Activated CD4-positive, alpha-beta T cell treated with anti-CD3 and anti-CD28 coated beads, Interleukin-2, amount 50 U/mL, for 48 hours (primary cell): ENCODE data around the gene GORAB.
A peak's percentile ranks its signal among the peaks of the same experiment; 100 is the strongest.

Experiments
- DNase-seq, 2 experiments: peaks; one replicate each; pipeline ENCODE4 v3.0.0-alpha.2; 2020

GORAB gene

DNA sequence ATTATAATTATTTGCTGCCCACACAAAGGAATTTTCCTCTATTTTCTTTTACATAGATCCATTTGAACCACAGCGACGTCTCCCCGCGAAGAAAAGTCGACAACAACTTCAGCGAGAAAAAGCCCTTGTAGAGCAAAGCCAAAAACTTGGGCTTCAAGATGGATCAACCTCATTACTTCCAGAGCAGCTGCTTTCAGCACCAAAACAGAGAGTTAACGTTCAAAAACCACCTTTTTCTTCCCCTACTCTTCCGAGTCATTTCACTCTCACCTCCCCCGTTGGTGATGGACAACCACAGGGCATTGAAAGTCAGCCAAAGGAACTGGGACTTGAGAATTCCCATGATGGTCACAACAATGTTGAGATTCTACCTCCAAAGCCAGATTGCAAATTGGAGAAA is 7.2 kb downstream of the GORAB start:
- DNase-seq: no peak

DNA sequence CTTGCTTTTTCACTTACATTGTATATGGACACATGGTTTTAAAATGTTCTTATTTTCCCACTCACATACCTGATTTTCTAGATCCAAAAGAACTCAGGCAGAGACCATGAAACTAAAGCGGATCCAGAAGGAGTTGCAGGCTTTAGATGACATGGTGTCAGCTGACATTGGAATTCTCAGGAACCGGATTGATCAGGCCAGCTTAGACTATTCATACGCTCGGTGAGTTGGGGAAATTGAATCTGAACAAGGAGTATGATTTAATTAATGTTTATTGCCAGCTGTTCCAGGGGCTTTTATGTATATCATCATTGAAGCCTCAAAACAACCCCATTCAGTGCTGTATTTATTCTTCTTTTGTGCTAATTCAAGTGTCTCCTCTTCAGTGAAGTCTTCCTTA is 12.7 kb downstream of the GORAB start:
- DNase-seq: no peak

DNA sequence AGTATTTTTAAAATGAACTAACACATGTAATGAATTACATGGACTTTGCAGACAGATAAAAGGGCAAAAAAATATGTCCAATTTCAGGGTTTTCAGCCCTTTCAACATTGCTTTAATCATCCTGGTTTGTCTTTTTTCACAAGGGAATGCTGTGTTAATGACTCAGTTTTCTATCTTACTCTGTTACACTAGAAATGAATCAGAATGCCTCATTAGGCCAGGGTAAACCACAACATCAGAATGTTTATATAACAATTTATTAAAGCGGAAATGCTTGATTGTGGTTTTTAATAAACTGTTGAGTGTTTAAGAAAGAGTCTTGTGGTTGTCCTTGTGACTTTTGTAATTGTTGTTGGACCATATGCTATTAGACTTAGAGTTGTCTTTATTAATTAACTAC is 13.5 kb downstream of the GORAB start:
- no peak for DNase-seq

DNA sequence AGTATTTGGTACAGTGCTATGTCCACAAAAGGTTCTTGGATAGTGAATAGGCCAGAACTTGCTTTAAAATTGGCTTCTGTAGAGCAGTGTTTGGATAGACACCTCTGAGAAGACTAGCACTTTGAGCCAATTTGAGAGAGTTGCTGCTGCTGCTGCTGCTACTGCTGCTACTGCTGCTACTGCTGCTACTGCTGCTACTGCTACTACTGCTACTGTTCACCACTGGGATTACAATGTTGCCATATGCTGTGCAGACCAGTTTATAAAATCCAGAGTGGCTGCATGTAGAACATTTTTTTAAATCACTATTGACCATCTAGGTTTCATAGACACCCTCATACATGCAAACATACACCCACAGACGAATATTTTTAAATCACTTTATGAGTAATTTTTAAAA is 15.3 kb downstream of the GORAB start:
- no peak for DNase-seq

DNA sequence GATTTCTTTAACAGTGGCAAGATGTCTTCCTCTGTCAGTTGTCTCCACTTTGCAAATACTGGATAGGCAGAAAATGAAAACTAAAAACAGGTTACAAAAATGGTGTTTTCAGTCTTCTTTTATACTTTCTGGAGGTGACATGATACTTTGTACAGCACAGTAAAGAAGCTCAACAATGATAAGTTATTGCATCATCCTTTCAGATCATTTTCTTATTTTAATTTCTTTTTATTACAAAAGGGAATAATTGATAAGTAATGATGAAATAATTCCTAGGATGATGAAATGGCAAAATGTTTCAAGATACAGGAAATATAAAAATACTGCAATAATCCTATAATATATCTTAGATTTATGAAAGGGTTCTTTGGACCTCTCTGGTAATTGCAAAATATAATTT is 16.5 kb downstream of the GORAB start:
- DNase-seq: no peak

DNA sequence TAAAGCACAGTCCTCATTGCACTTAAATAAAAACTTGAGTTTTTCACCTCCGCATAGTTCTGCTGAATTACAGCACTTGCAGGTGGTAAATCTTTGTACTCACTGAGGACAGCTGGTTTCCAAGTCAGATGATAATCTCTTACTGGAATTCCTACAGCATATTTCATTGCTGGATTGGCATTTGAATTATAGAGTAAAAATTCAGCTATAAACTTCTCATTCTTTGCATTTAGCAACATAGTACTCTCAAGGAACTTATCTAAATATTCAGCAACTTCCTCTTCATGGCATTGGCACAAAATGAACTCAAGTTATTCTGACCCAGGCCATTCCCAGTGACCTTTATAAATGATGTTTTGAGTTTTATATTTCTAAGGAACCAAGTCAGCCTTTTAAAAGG is 23.4 kb downstream of the GORAB start:
- DNase-seq: no peak

DNA sequence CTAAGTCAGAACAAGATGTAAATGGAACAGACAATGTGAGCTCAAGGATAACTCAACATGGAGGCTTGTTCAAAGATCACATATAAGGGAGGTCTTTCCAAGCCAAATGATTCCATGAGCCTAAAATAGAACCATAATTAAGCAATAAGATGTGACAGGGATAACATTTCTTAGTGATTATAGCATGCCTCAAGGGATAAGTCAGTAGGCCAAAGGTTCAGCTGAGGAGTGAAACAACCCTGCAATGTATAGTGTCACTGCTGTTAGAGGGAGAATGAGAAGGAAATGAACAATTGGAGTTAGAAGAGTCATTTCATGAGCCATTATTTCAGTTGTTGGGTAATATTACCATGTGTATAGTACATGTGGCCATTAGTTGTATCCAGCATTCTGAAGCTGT is 25.0 kb downstream of the GORAB start:
- no peak for DNase-seq

DNA sequence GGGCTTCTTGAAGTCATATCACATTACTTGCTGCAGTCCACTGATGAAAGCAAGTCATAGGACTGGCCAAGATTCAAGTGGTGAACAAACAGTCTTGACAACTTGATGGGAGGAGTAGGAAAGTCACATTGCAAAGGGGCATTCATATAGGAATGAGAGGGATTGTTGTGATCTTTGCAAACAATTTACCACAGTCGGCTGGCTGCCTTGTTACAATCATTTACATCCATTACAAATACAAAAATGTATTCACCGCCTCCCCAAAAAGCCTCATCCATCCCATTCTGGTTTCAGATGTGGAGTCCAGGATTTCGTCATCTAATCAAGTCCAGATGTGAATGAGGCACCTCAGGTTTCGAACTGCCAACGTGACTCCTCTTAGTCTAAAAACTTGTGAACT is 26.8 kb downstream of the GORAB start:
- no peak for DNase-seq

DNA sequence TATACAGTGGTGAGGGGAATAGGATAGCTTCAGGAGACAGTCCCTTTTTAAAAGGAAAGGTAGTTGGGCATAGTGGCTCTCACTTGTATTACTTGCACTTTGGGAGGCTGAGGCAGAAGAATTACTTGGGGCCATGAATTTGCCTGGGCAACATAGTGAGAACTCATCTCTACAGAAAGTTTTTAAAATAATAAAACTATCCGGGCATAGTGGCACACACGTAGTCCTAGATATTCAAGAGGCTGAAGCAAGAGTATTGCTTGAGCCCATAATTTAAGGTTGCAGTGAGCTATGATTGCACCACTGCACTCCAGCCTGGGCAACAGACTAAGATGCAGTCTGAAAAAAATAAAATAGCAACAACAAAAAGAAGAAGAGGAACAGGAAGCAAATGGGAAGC is 27.2 kb downstream of the GORAB start:
- no peak for DNase-seq

DNA sequence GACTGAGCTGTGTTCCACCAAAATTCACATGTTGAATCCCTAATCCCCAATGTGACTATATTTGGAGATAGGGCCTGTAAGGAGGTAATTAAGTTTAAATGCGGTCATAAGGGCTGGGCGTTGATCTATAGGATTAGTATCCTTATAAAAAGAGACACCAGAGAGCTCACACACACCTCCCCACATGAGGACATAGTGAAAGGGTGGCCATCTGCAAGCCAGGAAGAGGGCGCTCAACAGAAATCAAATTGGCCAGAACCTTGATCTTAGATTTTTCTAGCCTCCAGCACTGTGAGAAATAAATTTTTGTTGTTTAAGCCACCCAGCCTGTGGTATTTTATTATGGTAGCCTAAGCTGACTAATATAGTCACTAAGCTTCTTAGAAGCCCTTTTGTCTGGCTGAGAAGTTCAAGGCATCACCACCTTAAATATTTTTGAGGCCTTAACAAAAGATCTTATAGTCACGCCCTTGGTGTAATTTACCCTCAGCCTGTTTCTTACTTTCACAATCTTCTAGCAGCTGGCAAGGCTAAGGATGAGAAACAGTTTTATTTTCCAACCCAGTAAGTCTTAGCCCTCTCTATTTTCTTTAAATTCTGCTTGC is 28.8 kb downstream of the GORAB start:
- DNase-seq: no peak

DNA sequence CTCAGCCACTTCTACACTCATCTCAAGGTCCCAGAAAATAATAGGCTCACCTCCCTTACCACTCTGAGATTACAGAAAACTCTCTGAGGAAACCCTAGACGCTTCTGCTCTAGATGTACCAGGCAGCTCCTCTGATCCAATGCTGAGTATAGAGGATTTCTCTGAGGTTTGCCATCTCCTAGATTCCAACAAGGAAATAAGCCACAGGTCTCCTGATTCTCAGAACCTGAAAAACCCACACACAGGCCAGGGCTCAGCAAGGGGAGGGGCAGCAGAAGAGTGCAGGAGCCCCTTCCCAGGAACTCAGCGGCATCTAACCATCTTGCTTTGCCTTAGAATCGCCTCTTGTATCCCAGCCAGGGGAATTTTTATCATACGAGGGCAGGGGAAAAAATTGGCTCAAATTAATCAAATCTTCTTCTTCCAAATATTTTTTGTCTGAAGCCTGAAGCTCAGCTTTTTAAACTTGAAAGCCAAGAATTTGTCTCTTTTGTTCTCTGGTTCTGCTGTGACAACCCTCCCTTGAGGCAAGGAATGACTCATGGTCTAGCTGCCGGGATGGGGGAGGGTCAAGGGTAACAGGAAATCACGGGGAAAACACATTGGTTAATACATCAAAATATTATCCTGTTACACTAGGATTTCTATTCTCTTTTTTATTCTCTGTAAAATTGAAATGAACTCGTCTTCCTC is 30.8 kb downstream of the GORAB start:
- DNase-seq: peak; percentile 6 to 24

DNA sequence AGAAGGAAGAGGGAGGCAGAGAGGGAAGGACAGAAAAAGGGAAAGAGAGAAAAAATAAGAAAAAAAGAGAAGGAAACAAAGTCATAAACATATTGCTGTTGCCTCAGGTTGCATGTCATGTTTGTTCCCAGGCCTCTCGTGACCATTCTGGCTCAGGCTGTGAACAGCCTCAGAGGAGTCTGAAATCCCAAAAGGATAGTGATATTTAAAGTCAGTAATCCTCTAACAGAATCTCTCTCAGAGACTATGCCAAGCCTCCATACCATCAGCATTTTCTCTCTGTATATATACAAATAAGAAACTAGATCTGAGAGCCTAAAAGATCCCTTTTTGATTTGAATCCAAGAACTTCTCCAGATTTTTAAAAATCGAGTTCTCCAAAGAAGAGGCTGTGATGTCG is 35.2 kb downstream of the GORAB start:
- no peak for DNase-seq

DNA sequence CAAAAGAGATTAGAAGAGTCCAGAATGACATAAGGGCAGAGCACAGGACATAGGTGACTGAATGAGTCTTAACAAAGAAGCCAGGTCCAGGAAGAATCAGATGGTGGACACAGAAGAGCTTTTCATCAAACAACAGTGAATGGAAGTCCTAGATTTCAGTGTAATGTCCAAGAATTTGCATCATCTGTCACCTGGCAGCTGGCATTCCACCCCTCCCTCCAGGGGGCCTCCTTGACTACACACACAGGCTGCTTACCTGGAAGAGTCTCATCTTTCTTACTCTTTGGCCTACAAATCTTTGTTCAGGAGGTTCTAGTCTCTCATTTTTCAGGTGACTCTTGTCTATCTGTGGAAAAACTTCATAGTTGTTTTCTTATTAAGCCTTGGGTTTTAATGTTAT is 36.2 kb downstream of the GORAB start:
- no peak for DNase-seq

DNA sequence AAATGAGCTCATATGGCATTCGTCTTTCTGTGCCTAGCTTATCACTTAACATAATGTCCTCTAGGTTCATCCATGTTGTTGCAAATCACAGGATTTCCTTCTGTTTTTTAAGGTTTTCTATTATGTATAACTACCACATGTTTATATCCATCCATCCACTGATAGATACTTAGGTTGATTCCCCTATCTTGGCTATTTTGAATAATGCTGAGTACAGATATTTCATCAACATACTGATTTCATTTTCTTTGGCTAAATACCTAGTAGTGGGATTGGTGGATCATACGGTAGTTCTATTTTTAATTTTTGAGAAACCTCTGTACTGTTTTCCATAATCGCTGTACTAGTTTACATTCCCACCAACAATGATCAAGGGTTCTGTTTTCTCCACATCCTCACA is 45.0 kb downstream of the GORAB start:
- DNase-seq: no peak

DNA sequence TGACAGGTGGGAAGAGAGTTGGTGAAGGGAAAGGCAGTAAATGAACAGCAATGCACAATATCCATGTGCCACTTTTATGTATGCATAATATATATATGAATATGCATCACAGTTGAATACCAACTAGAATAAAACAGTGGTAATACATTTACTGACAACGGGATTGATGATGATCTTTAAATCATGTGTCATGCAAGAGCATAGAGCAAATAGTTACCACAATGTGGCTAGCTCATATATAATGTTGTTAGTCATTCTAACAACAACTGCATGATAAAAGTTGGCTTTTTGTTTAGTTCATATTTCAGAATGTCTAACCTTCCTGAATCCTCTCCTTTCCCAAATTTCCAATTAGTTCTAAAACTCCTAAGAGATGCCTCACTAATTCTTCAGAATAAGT is 46.4 kb downstream of the GORAB start:
- DNase-seq: no peak

DNA sequence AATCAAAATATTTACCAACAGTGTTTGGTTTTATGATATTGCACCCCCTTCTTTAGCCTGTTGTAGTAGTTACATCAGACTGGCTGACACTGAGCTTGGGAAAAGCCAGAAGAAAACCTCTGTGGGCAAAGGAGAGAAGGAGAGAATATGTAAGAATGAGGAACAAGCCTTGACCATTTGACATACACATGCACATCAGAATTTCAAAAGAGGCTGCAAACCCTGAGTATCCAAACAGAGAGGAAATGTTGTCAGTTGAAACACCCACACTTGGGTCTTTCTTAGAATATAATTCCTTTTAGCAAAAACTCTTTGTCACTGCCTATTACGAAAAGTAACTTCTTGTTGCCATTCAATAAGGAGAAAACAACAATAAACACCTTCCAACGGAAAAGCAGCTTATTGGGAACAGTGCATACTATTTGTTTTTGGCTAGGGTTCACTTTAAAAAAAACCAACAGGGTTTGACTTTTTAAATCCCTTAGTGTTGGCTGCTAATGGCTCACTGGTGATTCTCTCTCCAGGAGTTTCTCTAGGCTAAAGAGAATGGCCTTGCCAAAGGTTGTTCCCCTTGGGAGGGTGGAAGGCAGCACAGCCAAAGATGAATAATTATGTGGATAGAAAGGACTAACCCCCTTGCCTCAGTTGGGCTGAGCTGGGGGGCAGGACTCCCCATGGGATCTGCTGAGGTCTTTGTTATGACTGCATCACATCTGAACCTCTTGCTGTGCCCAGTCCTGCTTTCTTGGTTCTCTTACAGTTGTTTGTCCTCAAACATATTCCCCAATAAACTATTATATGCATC is 48.9 kb downstream of the GORAB start:
- no peak for DNase-seq

DNA sequence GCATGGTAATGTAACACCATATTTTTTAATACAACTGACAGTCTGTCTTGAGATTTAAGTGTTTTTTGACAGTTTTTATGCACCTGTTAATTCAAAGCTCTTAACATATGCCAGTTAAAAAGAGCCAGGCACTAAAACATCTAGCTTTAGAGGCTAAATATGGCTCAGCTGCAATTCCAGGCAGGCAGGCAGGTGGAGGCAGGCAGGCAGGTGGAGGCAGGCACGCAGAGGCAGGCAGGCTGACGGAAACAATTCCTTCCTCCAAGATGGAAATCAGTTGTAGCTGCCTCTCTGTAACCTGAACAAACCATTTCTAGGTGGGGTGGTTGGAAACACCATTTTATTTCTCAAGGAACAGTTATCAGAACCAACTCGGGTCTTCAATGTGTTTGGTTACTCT is 51.2 kb downstream of the GORAB start:
- no peak for DNase-seq

DNA sequence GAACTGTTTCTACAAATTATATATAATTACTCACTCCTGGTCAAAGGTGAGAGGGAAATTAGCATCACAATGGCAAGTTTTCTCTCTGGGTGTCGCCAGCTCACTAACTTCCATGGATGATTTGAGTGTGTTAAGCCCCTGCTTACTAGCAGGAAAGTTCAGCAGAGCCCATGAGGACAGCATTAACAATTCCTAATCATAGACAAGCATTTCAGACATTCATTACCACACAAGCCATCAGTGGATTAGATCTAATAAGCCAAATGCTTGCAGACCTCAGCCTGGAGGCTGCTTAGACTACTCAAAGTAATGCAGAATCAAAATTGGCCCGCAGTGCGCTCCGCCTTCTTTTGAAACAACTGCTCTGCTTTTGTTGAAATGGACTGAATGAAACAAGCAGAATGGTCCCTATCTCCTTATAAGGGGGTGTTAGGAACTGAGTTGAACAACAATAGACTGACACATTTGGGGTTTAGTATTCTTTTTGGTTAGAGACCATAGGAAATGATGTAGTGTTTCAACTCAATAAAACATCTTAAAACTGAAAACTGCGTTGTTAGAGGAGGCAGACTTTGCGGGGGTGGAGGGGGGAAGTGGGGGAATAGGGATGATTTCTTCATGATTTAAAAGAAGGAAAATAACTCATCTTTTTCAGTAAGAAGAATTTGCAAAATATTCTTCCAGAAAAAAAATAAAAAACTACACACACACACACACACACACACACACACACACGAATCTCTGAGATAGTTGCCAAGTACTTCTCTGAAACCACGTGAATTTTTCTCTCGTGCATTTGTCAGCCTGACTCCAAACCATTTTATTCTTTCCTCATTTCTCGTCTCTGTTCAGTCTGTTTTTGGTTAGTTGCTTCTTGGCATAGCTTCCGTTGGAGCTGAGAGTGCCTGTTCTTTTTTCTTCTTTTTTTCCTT is 54.6 kb downstream of the GORAB start:
- DNase-seq: no peak

DNA sequence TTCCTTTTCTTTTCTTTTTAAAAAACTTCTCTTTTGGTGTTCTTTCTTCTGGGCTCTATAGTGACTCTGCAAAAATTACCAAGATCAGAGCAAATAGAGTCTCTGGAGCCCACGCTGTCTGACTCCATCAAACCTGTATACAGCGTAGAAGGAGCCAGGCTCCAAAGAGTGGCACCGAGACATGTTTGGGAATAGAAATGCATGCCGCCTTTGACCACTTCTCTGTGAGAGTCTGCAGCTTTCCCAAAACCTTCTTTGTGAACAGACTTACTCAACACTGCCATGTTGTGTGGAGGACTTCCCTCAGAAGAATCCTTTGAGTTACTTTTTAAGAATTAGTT is 55.3 kb downstream of the GORAB start:
- no peak for DNase-seq

DNA sequence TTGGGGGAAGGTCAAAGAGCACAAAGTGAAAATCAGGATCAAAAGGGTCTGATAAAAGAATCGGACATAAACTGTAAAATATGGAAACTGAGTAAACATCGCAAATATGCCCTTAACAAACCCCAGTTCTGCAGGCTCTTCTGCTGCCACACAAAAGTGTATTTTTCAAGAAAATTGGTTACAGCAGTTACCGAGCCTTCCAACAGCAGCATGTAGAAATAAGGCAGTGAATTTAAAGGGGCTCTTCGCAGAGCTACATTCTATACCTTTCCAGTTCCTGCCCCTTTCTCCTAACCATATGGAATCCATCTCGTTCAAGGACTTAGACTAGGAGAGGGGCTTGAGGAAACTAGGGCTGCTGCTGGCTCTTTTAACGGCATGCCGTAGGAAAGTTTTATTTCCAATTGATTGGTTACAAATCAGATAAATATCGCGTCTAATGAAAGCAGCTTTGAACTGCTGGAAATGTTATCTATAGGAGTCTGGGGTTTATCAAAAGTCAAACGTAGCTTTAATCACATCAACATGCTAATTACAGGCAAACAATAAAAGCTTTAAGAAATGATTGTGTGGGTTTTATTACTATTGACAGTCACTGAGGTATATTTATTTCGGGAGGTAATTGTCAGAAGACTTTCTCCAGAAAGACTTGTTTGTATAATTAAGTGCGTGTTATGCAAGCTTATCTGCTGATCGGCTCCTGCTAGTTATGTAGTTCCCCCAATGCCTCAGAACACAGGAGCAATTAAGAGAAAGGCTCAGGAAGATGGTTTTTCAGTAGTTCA is 59.1 kb downstream of the GORAB start:
- DNase-seq: no peak

DNA sequence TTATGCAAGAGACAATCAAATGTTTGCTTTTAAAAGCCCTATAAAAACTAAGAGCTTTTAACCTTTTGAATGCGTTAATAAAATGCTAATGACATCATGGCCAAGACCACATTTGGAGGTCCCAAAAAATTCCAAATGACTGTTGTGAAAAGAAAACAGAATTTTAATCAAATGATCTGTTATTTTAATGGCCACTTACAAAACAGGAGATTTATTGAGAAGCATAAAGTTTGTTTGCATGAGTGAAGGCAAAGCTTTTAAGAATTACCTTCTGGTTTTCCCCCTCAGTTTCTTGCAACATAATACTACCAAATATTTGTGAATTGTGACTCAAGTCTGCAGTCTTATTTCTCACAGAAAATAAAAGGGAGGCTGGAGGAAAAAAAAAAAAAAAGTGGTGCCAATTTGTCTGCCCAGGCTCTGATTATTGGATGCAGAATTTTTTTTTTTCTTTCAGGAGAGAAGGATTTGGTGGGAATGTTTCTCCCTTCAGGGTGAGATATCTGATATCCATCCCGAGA is 60.7 kb downstream of the GORAB start:
- no peak for DNase-seq
